Measurements from ENCODE around the gene AKAP6. TPM values are rescaled to one million over a fixed set of nuclear protein-coding genes. Genes with fewer than 3 reads are reported as not detected.

Gene AKAP6
- total and polyA plus RNA-seq, 2 of the 8 experiments (the other 6 are each of a cell fraction or from before 2014, with no cell fraction given) = 0.09 to 0.89 TPM

DNA sequence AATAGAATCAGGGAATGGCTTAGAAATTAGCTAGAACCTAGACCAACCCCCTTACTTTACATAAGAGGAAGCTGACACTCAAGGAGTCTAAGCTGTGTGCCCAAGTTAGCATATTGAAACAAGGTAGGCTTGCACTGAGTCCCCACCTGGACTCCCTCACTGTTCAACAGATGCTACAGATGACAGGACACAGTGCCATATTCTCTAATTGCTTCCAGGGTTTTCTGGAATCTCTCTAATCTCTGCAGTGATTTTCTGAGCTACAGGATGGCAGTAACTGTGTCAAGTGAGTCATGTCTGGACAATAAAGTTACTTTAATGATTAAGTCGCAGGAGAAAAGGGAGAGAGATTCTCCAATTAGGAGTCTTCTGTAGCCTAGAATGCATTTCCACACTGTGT, 35.8 kb downstream of the AKAP6 start:
- H3K4me1 ChIP-seq (replicated peaks in 1 of 4; ENCODE audit: control insufficient read depth in 3 of 4, insufficient read depth in 4 of 4, low read length in 3 of 4) = peaks cover 0 to 10% (median 3%) of the 10 kb centered on the region in 4 experiments; a peak in 4 of 7 replicates
- no peak overlapping the region for H3K9ac ChIP-seq (replicated peaks in 1 of 4; ENCODE audit: extremely low read depth in 1 of 4, low read depth in 3 of 4, low read length in 3 of 4)
- no peak overlapping the region for H2BK12ac ChIP-seq (ENCODE audit: low read depth, low read length)
- no peaks in the 10 kb centered on the region for H3K27me3 ChIP-seq (replicated peaks in 1 of 4; ENCODE audit: control insufficient read depth in 3 of 4, extremely low read depth in 1 of 4, insufficient read depth in 3 of 4, low read length in 3 of 4)
- no peak overlapping the region for H3K4me3 ChIP-seq (ENCODE audit: extremely low read depth in 1 of 4, insufficient read depth in 2 of 4, low read depth in 3 of 4, low read length in 4 of 4)
- no peaks in the 10 kb centered on the region for H3K36me3 ChIP-seq (ENCODE audit: control insufficient read depth in 2 of 4, insufficient read depth in 4 of 4, low read length in 3 of 4)
- no peak overlapping the region for H3K18ac ChIP-seq (ENCODE audit: extremely low read depth, low read length)
- no peaks in the 10 kb centered on the region for H4K20me1 ChIP-seq (replicated peaks in 1 of 2; ENCODE audit: control insufficient read depth in 1 of 2, insufficient read depth in 2 of 2, low read length in 2 of 2)
- no peak overlapping the region for H3K4me2 ChIP-seq (ENCODE audit: insufficient read depth in 1 of 2, low read depth in 2 of 2, low read length in 2 of 2)
- no peak overlapping the region for H4K5ac ChIP-seq (ENCODE audit: insufficient read length, low read depth, low read length)
- TF ChIP-seq CBX5 (IDR thresholded peaks at IDR 0.05; ENCODE audit: low read depth, low read length) = no peak
- TF ChIP-seq NANOG (IDR thresholded peaks at IDR 0.05; ENCODE audit: insufficient read depth, low read depth, low read length, poor library complexity, severe bottlenecking) = no peak
- no peak for TF ChIP-seq CTBP2 (IDR thresholded peaks at IDR 0.05; ENCODE audit: borderline replicate concordance, insufficient read depth, insufficient read length, low read length)
- no peak for TF ChIP-seq PHF8 (conservative IDR thresholded peaks at IDR 0.05; ENCODE audit: low read depth, low read length)
- TF ChIP-seq, protein P1, sequence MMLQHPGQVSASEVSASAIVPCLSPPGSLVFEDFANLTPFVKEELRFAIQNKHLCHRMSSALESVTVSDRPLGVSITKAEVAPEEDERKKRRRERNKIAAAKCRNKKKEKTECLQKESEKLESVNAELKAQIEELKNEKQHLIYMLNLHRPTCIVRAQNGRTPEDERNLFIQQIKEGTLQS (IDR thresholded peaks at IDR 0.05; ENCODE audit: insufficient read depth, low read depth, low read length) = no peak
- WGBS, 2 experiments (ENCODE audit: extremely low coverage in 1 of 2, insufficient coverage in 1 of 2, insufficient read length in 1 of 2, insufficient replicate concordance in 2 of 2, low coverage in 1 of 2, low lambda C conversion rate in 2 of 2, missing lambda C conversion rate in 1 of 2) = 100% methylated on average over 1 of the region's 1 CpG; no CpG with 5 or more reads in 1 of the 2 experiments
- no peak overlapping the region for H2AFZ ChIP-seq (ENCODE audit: low read length)
- no peak overlapping the region for H2BK15ac ChIP-seq (ENCODE audit: low read length)
- no peak overlapping the region for H2BK120ac ChIP-seq (replicated peaks; ENCODE audit: low read depth, low read length)
- no peak for DNase-seq (ENCODE audit: low read depth in 1 of 2, low spot score in 2 of 2)
- no peaks in the 10 kb centered on the region for H3K9me3 ChIP-seq (ENCODE audit: insufficient read depth in 2 of 2, low read depth in 1 of 2, low read length in 1 of 2)
- CTCF ChIA-PET (ENCODE audit: partially characterized antibody) = interaction anchor here (0.6 kb wide), 1 partner anchor 732 kb away, joined by 3 read pairs; no protein-coding TSS in a partner anchor
- no peaks in the 10 kb centered on the region for H3K23me2 ChIP-seq (ENCODE audit: low read depth, low read length)
- no peaks in the 10 kb centered on the region for H3K79me2 ChIP-seq (ENCODE audit: control insufficient read depth in 1 of 2, insufficient read depth in 2 of 2, low read length in 2 of 2)
- no peak overlapping the region for H4K91ac ChIP-seq (replicated peaks; ENCODE audit: insufficient read length, low read length)
- H2AK5ac ChIP-seq (ENCODE audit: low read depth, low read length) = no peak overlapping the region
- no peak overlapping the region for H3K23ac ChIP-seq (ENCODE audit: insufficient read length)
- POLR2A ChIA-PET (ENCODE audit: partially characterized antibody) = no interaction called here
- H2BK20ac ChIP-seq (ENCODE audit: low read length) = no peak overlapping the region
- no peaks in the 10 kb centered on the region for H3K79me1 ChIP-seq (ENCODE audit: low read depth, low read length)
- no peak overlapping the region for H3K4ac ChIP-seq (replicated peaks; ENCODE audit: insufficient read length, low read depth, low read length)
- H3K27ac ChIP-seq (ENCODE audit: low read depth, low read length) = no peak overlapping the region
- no peak for FAIRE-seq
- no peak overlapping the region for H4K8ac ChIP-seq (ENCODE audit: extremely low read depth, insufficient read depth, low read length)
- H3K56ac ChIP-seq (replicated peaks; ENCODE audit: insufficient read length, low read depth, low read length) = no peak overlapping the region
- H2BK5ac ChIP-seq (ENCODE audit: low read depth, low read length) = no peak overlapping the region
- no peak overlapping the region for H3K14ac ChIP-seq (ENCODE audit: insufficient read length)
